OCI-LY1 (cell line): ENCODE measurements around the gene HDDC2.

ENCODE experiments used
- CTCF ChIP-seq: fragments of 200-600 bp; sonication (generic), shearing (Covaris generic); IDR thresholded peaks from 2 replicates; pipeline ENCODE4 v1.5.1; 2017; ENCODE audit warnings: mild to moderate bottlenecking, antibody characterized with exemption, low read length, moderate library complexity, mixed read lengths
- EZH2 ChIP-seq: fragments of 200-600 bp; sonication (generic), shearing (Covaris generic); IDR thresholded peaks from 2 replicates; pipeline ENCODE4 v1.8.0; 2017; ENCODE audit warnings: borderline replicate concordance, mixed run types, mild to moderate bottlenecking, antibody characterized with exemption, low read length, moderate library complexity, mixed read lengths

- TF ChIP-seq EZH2 (no peak), CTCF (no peak)
Measured at GRCh38 chr6:125301435-125302391, at the start of gene HDDC2.
